ENCODE measurements around the gene TGM1. TPM values are rescaled to one million over a fixed set of nuclear protein-coding genes. Genes with fewer than 3 reads are reported as not detected.
A peak's percentile ranks its signal among the peaks of the same experiment; 100 is the strongest.

TGM1 gene
- total RNA-seq, 1 donor from 2014 or later: 2.7 TPM

GRCh38 chr14:24277071-24277470, 14.1 kb upstream of the TGM1 start:
- intact Hi-C loops (cut with micrococcal nuclease): no loop called here
- DNase-seq (no peak), ATAC-seq (no peak)

- DNase-seq: no peak
- intact Hi-C loops (cut with micrococcal nuclease): no loop called here
- peak; percentile 17 for ATAC-seq
Measured at GRCh38 chr14:24274101-24274543, 11.1 kb upstream of the TGM1 start.

GRCh38 chr14:24273422-24273998, 10.5 kb upstream of the TGM1 start:
- no peak for DNase-seq
- ATAC-seq: no peak
- intact Hi-C loops (cut with micrococcal nuclease): no loop called here

GRCh38 chr14:24272467-24272866, 9.5 kb upstream of the TGM1 start:
- intact Hi-C loops (cut with micrococcal nuclease): no loop called here

GRCh38 chr14:24271834-24272263, 8.9 kb upstream of the TGM1 start:
- intact Hi-C loops (cut with micrococcal nuclease): no loop called here
- DNase-seq (no peak), ATAC-seq (no peak)

More at GRCh38 chr14:24272467-24272866, 9.5 kb upstream of the TGM1 start:
- DNase-seq (no peak), ATAC-seq (no peak)

GRCh38 chr14:24271134-24271833, 8.3 kb upstream of the TGM1 start, which contains the start of gene RABGGTA:
Gene RABGGTA (minus strand): TSS chr14:24271597. CDS start chr14:24271115, 482 bp downstream.
- DNase-seq (peak; percentile 93), ATAC-seq (peak; percentile 95)
- intact Hi-C loops (cut with micrococcal nuclease): no loop called here

- no peak for DNase-seq
- no peak for ATAC-seq
- intact Hi-C loops (cut with micrococcal nuclease): no loop called here
Measured at GRCh38 chr14:24270537-24271133, 7.7 kb upstream of the TGM1 start.

GRCh38 chr14:24269910-24270536, 7.0 kb upstream of the TGM1 start:
- DNase-seq: no peak
- intact Hi-C loops (cut with micrococcal nuclease): no loop called here
- no peak for ATAC-seq

- DNase-seq (no peak), ATAC-seq (no peak)
- intact Hi-C loops (cut with micrococcal nuclease): no loop called here
Measured at GRCh38 chr14:24269368-24269767, 6.4 kb upstream of the TGM1 start.

GRCh38 chr14:24268225-24268624, 5.2 kb upstream of the TGM1 start:
- intact Hi-C loops (cut with micrococcal nuclease): no loop called here
- DNase-seq: no peak
- ATAC-seq: no peak

- DNase-seq: no peak
Measured at GRCh38 chr14:24267516-24267915, 4.5 kb upstream of the TGM1 start.

GRCh38 chr14:24266344-24267244, 3.6 kb upstream of the TGM1 start:
- intact Hi-C loops (cut with micrococcal nuclease): no loop called here
- no peak for ATAC-seq
- DNase-seq: no peak

More at GRCh38 chr14:24267516-24267915, 4.5 kb upstream of the TGM1 start:
- intact Hi-C loops (cut with micrococcal nuclease): no loop called here
- no peak for ATAC-seq

GRCh38 chr14:24264298-24264697, 1.3 kb upstream of the TGM1 start:
- no peak for ATAC-seq
- DNase-seq: no peak
- intact Hi-C loops (cut with micrococcal nuclease): no loop called here

- intact Hi-C loops (cut with micrococcal nuclease): no loop called here
Measured at GRCh38 chr14:24263848-24264247, 871 bp upstream of the TGM1 start.

GRCh38 chr14:24261969-24262327, 1.0 kb downstream of the TGM1 start:
- intact Hi-C loops (cut with micrococcal nuclease): no loop called here
- DNase-seq (no peak), ATAC-seq (no peak)

More at GRCh38 chr14:24263848-24264247, 871 bp upstream of the TGM1 start:
- ATAC-seq: no peak
- DNase-seq: no peak

- no peak for ATAC-seq
- intact Hi-C loops (cut with micrococcal nuclease): no loop called here
Measured at GRCh38 chr14:24261256-24261968, 1.6 kb downstream of the TGM1 start.

GRCh38 chr14:24260780-24261157, 2.2 kb downstream of the TGM1 start:
- intact Hi-C loops (cut with micrococcal nuclease): no loop called here
- ATAC-seq (no peak), DNase-seq (no peak)

More at GRCh38 chr14:24261256-24261968, 1.6 kb downstream of the TGM1 start:
- no peak for DNase-seq

- ATAC-seq: no peak
- intact Hi-C loops (cut with micrococcal nuclease): no loop called here
- no peak for DNase-seq
Measured at GRCh38 chr14:24260026-24260779, 2.8 kb downstream of the TGM1 start.

Measured in left ventricle myocardium superior (tissue), 1 donor.